HG02840 (cell line): ENCODE measurements around the gene DCLK1.
"Not testable (repeated sequence)": the region's sequence is repeated elsewhere in the genome, so short reads cannot be mapped to it uniquely, and the experiment has no call there.

Experiments
- ATAC-seq: cut with Tn5 transposase; IDR thresholded peaks from one replicate; pipeline ENCODE4 v1.9.1; 2021; ENCODE audit warnings: mild to moderate bottlenecking, moderate library complexity, moderate number of reproducible peaks; ENCODE audit not compliant: unreplicated experiment, low FRiP score

The DCLK1 gene

GRCh38 chr13:35992964-35993363 is 138.2 kb downstream of the DCLK1 start:
- ATAC-seq, result no peak

GRCh38 chr13:35990196-35990595 is 141.0 kb downstream of the DCLK1 start:
- no peak for ATAC-seq

GRCh38 chr13:35988648-35989081 is 142.5 kb downstream of the DCLK1 start:
- ATAC-seq, result no peak

DNA sequence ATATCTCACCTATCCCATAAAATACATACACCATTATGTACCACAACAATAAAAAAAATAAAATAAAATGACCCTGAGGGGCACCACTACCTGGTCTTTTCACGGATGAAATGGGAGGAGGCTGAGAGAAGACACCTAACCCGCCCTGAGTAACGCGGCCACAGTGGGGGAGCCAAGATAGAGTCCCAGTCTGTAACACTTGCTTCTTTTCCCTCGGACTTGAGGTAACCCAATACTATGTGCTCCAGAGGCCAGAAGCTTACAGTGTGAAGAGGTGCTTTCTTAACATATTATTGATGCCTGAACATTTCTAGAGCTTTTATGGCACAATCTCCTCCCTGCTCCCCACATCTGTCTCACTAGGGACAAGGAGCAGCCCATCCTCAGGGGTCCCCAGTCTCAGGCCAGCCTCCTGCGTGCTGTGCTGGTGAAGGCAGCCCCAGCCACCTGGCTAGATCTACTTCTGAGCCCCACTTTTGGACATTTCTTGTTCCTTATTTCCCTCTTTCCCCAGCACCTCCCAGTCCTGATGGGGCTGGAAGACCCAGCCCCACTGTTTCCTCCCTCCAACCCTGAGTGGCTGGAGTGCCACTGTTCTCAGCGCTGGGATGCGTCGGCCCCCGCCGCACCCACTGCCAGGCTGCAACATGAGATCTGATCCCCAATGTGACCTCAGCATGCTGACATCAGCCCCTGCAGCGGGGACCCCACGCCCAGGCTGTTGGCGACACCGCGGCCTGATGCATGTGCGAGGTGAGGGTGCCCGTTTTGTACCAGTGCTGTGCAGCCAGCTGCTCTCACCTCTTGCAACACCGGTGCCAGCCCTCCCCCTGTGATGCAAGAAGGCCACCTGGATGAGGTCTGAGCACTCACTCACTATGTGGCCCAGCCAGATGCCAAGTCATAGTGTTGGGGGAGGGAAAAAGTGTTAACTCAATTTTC is 143.3 kb downstream of the DCLK1 start:
- no peak for ATAC-seq

- no peak for ATAC-seq
Measured at GRCh38 chr13:35984776-35985453, 146.3 kb downstream of the DCLK1 start.

DNA sequence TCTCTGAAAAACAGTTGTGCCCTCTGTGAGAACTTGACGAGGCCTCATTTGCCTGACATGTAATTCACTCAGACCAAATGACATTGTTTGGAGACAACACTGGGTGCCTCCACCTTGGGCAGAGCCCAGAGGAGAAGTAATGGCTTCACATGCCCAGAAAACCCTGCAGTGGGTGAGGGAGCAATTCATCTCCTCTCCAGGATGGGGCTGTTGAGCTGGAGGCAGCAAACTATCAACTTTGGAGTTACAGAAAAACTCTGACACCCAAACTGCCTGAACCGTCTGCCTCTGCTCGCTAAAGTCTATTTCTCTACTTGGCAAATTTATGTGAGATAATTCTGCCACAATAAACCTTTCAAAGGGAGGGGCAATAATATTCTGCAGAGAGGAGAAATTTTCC is 146.9 kb downstream of the DCLK1 start:
- ATAC-seq, result no peak

GRCh38 chr13:35983703-35984102 is 147.5 kb downstream of the DCLK1 start:
- not testable (repeated sequence) for ATAC-seq

- ATAC-seq, result no peak
Measured at GRCh38 chr13:35983206-35983605, 148.0 kb downstream of the DCLK1 start.

DNA sequence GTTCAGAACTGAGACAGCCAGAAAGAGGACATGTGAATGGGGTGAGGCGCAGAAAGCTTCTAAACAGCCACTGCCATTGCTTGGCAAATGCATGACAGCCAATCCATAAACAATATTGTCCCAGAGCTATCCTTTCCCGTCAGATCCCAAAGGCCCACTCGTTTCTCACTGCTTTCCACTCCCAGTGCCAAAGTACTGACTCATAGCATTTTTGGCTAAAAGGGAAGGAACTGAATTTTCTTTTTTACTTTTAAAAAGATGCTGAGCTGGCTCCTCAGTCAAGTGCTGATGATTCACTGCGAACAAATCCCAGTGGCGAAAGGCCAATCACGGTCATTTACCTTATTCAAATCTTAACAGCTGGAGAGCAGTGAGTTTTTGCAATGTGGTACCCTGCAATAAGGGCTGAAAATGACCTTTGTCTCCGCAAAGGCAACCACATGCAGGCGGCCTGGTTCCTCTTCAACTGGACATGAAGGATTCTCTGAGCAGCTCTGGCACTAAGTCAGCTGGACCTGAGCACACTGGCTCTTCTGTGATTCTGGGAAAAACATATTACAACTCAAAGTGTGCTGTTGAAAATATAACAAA is 151.7 kb downstream of the DCLK1 start:
- ATAC-seq, result no peak

DNA sequence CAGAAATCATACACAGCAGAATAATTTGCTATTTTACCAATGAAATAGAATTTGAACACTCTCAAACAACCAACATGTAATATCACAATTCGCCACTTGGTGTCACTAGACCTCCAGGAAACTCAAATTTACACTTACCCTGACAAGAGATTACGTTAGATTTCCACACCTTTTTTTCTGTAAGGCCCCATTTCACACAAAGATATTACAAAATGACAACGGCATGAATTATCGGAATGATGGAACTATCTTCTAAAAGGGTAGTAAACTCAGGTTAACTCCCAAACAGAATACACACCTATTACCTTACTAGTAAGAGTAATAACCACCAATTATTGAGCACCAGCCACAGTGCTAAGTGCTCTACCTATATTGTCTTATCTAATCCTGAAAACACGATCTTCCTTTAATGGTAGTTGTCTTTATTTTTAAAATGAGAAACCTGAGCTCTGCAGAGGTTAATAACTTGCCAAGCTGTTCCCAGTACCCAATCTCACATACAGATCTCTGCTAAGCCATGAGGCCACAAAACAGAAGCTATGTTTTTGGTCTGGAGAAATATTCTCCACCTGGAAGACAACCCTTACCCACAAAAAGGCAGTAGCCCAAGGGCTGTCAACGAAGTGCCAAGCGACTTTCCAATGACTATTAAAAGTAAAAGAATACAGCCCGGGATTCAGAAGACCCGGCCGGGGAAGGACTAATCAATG is 152.4 kb downstream of the DCLK1 start:
- ATAC-seq, result no peak

DNA sequence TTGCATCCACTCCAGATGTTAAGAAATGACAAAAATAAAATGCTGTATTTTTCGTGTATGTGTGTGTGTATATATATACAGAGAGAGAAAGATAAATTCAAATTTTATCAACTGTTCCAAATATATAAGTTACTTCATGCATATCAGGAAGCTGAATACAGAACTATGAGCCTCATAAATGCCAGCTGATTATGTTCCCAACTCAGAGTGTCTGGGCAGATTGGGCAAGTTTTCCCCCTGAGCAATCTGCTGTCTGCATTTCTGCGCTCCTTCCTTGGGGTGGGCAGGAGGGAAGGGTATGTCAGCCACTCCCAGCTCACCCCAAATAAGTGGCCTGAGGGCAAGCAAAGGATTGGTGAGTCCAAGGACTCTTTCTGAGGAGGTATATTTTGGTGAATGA is 154.1 kb downstream of the DCLK1 start:
- ATAC-seq, result no peak

GRCh38 chr13:35976126-35976525 is 155.1 kb downstream of the DCLK1 start:
- ATAC-seq, result no peak

DNA sequence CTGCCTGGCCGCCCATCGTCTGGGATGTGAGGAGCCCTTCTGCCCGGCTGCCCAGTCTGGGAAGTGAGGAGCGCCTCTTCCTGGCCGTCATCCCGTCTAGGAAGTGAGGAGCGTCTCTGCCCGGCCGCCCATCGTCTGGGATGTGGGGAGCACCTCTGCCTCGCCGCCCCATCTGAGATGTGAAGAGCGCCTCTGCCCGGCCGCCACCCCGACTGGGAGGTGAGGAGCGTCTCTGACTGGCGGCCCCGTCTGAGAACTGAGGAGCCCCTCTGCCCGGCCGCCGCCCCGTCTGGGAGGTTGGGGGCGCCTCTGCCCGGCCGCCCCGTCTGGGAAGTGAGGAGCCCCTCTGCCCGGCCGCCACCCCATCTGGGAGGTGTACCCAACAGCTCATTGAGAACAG is 164.2 kb downstream of the DCLK1 start:
- not testable (repeated sequence) for ATAC-seq

- ATAC-seq, result no peak
Measured at GRCh38 chr13:35966024-35966423, 165.2 kb downstream of the DCLK1 start.

GRCh38 chr13:35965226-35965927 is 165.8 kb downstream of the DCLK1 start:
- ATAC-seq, result no peak

- no peak for ATAC-seq
Measured at GRCh38 chr13:35964863-35965180, 166.4 kb downstream of the DCLK1 start.

DNA sequence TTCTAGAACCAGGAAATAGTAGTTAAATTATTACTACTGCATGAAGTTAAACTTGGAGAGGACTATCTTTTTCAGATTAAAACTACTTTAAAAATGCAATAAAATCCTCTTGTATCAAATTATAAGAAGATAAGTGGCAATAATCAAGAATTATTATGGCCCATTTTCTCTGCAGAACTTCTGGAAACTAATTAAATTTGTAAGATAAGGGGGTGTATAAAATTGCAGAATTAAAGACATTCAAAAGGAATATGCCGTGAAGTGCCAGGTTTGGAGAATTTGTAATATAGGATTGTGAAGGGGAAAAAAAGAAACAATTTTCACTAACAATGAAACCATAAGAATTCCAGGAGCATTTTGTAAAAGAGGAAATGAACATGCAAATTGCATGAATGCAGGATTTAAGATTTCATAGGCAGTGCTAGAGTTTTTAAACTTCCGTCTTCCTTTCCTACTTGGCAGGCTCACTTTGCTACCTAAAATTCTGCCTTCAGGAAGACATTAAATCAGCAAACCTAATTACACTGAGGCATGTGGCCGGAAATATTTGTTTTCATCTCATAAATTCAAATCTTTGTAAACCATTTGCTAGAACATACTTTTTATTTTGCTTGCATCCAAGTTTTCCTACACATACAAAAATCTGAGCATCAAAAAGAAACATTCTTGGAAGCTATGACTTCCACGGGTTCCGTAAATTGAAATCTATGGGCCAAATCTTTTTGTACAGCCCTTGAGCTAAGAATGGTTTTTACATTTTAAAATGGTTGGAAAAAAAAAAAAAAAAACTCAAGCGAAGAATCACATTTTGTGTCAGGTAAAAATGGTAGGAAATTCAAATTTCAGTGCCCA is 166.9 kb downstream of the DCLK1 start:
- ATAC-seq, result no peak

- no peak for ATAC-seq
Measured at GRCh38 chr13:35961461-35962220, 169.5 kb downstream of the DCLK1 start.

GRCh38 chr13:35961002-35961401 is 170.2 kb downstream of the DCLK1 start:
- no peak for ATAC-seq
